Limb (tissue), 2 donors: ENCODE measurements around the gene STK39.
A peak's percentile ranks its signal among the peaks of the same experiment; 100 is the strongest.

Experiments
- DNase-seq, 2 donors: peaks; one replicate each; pipeline ENCODE4 v3.0.0-alpha.2; 2016; ENCODE audit errors: extremely low spot score in 2 of 2

Gene STK39

DNA sequence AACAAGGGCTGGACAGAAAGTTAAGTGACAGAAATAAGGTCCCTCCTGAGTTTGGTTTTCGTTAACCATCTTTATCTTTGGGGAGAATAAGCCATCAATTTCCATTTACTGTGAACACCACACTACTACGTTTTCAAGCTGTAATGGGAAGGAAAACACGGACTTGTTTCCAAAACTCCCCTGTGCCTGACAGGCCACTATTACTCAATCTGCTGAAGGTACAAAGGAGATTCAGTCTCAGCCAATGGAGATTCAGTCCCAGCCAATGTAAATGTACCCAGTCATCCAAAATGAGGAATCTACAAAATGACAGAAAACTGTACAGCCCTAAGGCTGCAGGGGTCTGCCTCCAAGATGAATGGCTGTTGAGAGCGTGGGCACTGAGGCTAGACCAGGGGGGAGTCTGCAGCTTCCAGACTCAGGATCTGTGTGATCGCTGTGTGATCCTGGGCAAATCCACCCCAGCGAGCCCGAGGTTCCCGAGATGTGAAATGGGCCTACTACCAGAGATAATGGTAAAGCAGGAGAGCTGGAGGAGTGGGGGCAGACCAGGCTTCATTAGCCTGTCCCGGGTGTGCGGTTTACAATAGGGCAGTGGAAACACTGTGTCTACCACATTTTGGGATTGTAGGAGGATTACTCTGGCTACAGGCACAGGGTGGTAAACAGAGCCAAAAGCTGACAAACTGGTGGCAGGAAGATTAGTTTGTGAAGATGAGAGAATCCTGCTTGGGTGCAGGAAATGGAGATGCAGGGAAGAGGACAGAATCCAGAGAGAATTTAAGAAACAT is 284.8 kb downstream of the STK39 start:
- DNase-seq, result no peak

GRCh38 chr2:167961536-167962048 is 285.8 kb downstream of the STK39 start:
- no peak for DNase-seq

- no peak for DNase-seq
These were observed 287.2 kb downstream of the STK39 start for GRCh38 chr2:167960089-167960747.

GRCh38 chr2:167957662-167958061 is 289.7 kb downstream of the STK39 start:
- no peak for DNase-seq

GRCh38 chr2:167955264-167955906 is 292.0 kb downstream of the STK39 start:
- no peak for DNase-seq

GRCh38 chr2:167954495-167954894 is 292.9 kb downstream of the STK39 start:
- no peak for DNase-seq

GRCh38 chr2:167953776-167954175 is 293.6 kb downstream of the STK39 start:
- no peak for DNase-seq

- DNase-seq, result no peak
These were observed 296.8 kb downstream of the STK39 start for GRCh38 chr2:167950571-167950970.

- no peak for DNase-seq
These were observed 301.0 kb downstream of the STK39 start for GRCh38 chr2:167946441-167946841.

- DNase-seq, result no peak
These were observed 301.6 kb downstream of the STK39 start for GRCh38 chr2:167945660-167946368.

DNA sequence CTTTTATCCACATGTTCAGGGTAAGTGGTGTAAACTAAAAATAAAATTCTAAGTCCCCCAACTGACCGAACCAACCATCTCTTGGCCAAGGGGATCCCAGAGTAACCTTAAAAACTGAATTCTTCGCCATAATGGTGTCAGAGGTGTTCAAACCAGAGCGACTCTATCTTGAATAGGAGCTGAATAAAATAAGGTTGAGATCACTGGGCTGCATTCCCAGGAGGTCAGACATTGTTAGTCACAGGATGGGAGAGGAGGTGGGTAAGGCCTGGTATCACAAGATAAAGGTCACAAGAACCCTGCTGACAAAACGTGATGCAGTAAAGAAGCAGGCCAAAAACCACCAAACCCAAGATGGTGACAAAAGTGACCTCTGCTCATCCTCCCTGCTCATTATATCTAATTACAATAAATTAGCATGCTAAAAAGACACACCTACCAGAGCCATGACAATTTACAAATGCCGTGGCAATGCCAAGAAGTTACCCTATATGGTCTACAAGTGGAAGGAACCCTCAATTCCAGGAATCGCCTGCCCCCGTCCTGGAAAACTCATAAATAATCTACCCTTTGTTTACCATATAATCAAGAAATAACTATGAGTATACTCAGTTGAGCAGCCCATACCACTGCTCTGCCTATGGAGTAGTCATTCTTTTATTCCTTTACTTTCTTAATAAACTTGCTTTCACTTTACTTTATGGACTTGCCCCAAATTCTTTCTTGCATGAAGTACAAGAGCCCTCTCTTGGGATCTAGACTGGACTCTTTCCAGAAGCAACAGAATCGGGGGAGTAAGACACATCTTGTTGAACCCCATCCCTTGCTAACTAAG is 302.4 kb downstream of the STK39 start:
- DNase-seq, result no peak

GRCh38 chr2:167943897-167944296 is 303.5 kb downstream of the STK39 start:
- DNase-seq, result peak; percentile 27 to 32

DNA sequence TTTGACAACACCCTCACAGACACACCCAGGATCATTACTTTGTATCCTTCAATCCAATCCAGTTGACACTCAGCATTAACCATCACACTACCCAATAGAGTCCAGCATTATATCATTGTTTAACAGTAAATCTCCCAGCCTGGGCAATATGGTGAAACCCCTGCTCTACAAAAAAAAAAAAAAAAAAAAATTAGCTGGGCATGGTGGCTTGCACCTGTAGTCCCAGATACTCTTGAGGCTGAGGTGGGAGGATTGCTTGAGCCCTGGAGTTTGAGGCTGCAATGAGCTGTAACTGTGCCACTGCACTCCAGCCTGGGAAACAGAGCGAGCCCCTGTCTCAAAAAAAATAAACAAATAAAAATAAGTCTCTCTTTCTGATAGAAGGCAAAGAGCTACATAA is 304.0 kb downstream of the STK39 start:
- DNase-seq, result no peak

DNA sequence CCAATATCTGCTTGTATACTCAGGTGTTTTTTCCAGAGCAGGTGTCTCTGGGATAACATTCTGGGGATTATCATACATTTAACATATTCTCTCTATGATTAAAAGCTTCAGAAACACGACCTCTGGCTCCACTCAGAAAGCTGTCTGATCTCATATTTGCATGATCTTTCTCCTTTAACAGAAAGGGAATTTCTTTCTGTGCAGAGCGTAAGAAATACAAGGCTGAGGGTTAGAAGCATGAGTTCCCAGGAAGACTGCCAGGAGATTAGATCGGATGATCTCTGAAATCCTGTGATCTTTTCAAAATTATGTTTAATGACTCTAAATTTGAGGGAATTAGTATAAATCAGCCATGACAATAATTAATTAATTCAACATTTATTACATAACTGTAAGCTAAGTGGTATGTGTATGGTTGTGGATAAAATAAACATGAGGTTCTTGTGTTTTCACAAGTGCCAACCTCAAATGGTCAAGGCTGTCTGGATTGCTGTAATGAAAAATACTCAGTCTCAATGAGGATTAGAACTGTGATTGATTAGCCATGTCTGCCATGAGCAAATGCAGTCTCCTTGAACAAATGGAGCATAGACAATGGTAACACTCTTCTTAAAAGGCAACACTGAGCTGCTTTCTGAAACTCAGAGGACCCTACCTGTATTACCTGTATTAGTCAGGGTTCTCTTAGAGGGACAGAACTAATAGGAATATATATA is 304.9 kb downstream of the STK39 start:
- no peak for DNase-seq

DNA sequence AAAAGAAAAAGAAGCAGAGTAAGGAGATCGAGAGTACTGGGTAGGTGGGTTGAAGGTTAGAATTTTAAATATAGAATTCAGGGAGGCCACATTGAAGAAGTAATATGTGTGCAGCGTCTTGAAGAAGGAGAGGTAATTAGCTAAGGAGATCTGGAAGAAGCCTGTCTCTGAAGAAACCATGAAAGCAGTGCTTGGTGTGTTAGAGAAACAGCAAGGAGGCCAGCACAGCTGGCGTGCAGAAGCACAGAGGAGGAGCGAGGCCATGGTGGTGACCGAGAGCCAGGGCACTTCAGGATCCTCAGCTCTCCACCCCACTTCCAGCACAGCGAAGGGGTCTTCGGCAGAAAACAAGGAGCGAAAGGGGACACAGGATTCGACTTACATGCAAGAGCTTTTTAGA is 305.8 kb downstream of the STK39 start:
- no peak for DNase-seq

DNA sequence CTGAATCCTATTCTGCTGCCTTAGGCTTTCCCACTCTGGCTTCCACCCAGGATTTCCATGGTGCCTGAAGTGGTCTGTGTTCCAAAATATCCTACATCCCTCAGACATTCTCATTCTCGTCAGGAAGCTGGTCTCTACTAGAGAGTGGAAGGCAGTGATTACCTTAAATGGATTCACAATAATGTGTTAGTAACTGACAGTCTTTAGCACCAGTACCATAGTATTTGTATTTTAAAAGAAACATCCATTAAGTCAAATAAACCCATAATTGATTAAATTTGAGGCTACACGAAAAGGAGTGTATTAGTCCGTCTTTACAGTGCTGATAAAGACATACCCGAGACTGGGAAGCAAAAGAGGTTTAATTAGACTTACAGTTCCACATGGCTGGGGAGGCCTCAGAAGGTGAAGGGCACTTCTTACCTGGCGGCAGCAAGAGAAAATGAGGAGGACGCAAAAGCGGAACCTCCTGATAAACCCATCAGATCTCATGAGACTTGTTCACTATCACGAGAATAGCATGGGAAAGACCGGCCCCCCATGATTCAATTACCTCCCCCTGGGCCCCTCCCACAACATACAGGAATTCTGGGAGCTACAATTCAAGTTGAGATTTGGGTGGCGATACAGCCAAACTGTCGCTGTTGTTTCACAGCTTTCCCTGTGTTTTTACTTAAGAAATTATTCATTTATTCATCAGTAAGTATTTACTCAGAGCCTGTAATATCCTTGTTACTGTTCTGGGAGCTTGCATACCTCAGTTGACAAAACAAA is 306.5 kb downstream of the STK39 start:
- DNase-seq, result no peak

- peak in 1 of 2 donors; percentile 17 for DNase-seq
These were observed 307.1 kb downstream of the STK39 start for GRCh38 chr2:167940346-167940725.

DNA sequence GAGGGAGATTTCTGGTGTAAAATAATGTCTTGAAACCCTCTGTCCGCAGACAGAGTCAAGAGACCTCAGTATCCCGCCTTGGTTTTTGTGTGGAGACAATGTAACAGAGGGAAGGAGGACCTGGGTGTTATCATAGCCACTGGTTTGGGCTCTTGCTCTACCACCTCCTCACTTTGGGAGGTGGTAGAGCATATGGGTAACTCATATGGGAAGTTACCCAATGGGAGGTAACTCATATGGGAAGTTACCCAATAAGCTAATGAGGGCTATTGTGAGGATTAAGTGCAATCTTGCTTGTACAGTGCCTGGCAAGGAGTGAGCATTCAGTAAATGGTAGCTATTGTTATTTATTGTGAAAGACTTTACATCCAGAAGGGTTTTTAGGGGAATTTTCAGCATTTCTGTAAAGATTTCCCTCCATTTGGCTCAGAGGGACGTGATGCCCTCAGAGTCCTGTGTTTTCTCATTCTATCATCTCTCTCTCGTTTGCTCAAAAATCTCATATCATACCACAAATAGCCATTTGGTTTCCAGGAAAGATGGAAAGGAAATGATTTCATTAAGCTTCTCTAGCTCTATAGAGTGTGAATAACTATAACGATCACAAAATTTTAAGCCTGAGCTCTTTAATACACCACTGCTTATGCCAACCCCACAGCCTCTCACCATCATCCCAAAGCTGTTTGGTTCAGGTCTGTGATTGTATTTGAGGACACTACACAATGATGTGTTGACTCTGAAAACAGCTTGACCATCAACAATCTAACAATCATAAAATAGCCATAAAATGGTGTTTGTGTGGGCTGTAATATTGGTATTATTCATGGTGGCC is 307.7 kb downstream of the STK39 start:
- DNase-seq, result no peak

DNA sequence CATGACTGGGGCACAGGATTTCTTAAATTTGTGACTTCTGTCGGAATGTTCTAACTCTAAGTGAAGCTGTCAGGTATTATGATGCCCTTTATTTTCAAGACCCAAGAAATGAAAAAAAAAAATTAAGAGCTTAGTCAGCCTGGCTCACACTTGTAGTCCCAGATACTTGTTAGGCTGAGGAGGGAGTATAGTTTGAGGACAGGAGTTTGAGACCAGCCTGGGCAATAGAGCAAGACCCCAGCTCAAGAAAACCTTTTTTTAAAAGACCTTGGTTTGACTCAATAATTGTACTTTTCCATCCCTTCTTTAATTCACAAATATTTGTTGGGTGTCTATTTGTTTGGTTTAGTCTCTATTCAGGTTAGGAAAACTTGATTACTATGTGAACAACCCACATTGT is 310.0 kb downstream of the STK39 start:
- no peak for DNase-seq
